Stimulated activated CD4-positive, alpha-beta T cell treated with anti-CD3 and anti-CD28 coated beads, Interleukin-15, amount 100 ng/mL, for 48 hours (primary cell): Measurements from ENCODE around the gene ARAP2.

Experiments used
- DNase-seq, 2 donors: peaks; one replicate each; pipeline ENCODE4 v3.0.0-alpha.2; 2020; ENCODE audit warnings: low read depth in 2 of 2

ARAP2 gene

DNA sequence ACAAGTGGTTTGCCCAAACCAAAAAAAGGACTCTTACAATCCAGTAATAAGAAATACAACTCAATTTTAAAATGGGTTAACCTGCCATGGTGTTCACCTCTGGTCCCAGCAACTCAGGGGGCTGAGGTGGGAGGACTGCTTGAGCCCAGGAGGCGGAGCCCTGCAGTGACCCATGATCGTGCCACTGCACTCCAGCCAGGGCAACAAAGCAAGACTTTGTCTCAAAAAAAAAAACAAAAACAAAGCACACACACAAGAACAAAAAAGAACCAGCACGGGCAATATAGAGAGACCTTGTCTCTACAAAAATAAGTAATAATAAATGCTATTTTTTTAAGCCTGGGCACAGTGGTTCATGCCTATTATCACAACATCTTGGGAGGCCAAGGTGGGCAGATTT, 28.7 kb downstream of the ARAP2 start:
- DNase-seq: no peak

DNA sequence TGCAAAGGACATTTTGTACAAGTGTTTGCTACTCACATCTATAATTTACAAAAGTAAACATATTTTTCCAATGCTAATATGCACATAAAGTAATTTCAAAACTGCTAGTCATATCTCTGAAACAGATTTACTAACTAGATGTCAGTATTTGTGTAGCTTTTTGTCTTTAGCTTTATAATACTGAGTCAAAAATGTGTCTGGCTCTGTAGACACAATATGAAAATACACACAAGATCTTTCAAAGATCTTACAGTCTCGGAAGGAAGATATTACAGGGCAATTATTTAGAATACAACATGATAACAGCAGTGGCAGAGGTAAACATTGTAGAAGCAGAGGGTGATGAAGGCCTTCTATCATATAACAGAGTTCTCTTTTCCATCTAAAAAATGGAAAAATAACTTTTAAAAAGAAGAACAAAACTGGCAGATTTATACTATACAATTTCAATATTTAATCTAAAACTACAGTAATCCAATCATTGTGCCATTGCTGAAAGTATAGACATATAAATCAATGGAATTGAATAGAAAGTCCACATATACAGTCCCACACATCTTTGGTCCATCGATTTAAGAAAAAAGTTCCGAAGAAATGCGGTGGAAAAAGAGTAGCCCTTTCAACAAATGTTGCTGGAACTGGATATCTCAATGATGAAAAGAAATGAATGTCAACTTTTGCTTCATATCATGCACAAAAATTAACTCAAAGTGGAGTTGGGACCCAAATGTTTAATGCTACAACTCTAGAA, 29.4 kb downstream of the ARAP2 start:
- no peak for DNase-seq

- no peak for DNase-seq
Observed at GRCh38 chr4:36213977-36214376, 30.3 kb downstream of the ARAP2 start.

DNA sequence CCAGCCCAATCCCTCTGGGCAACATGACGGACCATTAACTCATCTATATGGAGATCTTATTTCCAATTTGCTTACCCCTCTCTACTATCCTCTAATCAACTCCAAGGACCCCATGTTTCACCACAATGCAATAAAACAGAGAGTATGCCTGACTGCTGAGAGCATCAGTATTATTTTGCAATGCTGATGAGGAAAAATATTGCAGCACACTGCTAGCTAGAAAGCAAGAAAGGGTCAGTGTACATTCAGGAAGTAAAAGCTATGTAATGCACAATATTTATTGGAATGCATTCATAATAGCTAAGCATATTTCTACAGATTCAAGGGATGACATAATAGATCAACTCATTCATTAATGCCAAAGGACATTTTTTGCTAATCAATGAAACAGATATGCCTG, 33.2 kb downstream of the ARAP2 start:
- no peak for DNase-seq

DNA sequence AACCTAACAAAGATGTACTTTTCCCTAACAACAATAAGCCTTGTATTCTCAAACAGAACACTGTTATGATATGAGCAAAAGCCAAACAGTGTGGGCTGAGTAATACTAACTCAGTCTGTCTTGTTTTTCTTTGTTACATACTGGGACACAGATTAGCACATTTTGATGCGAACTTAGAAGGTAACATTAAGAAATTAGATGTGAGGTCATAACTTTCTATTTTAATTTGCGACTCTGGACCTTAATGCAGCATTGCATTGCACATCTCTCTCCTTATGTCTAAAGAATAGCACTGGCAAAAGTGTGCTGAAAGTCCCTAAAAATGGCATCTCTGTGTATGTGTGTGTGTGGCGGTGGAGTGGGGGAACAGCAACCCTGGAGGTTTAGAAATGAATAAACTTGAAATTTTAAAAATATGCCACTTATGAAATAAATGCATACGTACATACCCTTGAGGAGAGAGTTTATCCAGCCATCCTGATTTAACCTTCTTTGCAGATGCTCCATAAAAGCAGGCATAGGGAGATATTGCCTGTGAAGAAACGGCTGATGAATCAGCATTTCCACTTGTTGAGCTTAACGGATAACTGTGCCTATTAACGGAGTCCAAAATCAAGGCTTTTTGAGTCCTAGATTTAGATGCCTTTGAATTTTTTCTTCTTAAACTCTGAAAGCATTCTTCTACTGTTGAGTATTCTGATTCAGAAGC, 34.2 kb downstream of the ARAP2 start:
- no peak for DNase-seq

DNA sequence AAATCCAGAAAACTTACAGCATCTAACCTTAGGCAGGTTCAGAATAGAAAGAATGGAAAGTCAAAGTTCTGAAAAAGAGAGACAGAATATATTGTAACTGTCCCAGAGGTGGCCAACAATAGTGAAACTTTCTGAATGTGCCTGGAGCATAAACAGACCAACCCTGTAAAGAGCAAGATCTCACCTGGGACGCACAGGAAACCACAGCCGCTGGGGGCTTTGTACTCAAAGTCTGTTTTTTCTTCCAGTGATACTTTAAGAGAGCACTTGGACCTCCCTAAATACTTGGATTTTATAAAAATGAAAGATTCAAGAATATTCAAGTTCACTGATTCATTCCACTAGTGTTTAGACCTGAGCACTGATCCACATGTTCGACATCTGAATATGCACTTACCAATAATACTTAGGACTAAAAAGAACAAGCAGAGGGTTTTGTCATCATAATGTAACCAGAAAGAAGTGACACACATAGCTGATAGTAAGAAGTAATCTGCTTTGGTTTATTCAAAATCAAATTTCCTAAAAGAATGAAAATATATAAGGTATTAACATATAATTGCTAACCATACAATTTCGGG, 35.3 kb downstream of the ARAP2 start:
- no peak for DNase-seq

- no peak for DNase-seq
Observed at GRCh38 chr4:36207831-36208520, 36.3 kb downstream of the ARAP2 start.

DNA sequence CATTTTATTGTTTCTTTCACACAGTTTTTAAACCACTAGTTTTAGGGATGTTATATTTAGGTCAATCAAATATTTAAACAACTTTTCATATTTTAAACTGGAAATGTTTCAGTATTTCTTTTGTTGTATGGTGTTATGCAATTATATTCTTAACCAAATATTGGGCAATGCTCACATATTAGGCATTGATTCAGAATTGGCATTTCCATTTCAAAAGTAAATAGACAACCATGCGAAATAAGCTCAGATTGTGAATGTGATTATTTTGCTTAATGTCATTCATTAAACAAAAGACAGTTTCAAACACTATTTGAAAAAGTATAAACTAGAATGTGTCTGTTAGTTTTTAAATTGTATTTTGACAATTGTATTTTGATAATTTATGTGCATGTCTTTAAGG, 36.9 kb downstream of the ARAP2 start:
- no peak for DNase-seq

DNA sequence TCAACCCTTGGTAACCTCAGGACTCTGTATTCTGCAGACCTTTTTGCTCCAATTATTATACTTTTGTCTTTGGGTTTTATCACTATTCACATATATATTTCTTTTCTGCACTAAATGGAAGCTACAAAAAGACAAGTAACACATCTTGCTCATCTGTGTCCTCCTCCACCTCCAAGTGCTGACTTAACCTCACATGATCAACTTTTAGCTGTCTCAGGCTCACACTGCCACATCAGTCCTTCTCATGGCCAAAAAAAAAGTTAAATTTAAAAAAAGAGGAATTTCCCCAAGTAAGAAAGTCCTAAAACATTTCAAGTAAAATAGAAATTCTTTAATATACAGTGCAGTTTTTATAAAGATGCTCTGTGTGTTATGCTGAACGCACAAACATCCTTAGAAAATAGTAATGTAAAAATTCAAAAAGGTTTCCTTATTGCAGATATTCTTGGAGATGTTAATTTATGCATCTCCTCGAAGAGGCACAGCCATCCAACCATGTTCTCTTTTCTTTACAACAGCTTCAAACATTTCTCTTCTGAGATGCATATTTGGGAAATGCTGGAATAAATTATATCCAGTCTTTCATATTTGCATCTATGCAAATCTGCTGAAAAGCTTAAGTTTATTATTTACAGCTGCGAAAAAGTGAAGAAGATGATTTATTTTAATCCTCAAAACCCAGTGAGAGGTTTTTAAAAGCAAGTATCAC, 37.6 kb downstream of the ARAP2 start:
- DNase-seq: no peak

DNA sequence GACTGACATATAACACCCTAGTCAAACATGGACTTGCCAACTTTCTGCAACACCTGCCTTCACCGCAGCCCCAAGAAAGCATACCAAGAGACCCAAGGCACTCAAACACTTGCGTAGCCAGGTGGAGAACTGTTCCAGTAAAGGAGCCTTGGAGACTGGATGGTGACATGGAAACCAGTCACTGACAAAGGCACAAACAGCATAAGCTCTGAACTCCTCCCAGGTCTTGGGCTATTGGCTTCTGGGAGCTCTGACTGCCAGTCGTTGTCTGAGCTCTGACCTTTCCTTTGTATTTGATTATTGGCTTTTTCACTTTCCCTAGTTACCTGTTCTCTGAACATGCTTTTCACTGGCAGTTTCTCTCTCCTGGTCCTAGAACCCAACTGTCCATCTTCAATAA, 38.3 kb downstream of the ARAP2 start:
- DNase-seq: no peak

- no peak for DNase-seq
Observed at GRCh38 chr4:36198861-36199260, 45.5 kb downstream of the ARAP2 start.

DNA sequence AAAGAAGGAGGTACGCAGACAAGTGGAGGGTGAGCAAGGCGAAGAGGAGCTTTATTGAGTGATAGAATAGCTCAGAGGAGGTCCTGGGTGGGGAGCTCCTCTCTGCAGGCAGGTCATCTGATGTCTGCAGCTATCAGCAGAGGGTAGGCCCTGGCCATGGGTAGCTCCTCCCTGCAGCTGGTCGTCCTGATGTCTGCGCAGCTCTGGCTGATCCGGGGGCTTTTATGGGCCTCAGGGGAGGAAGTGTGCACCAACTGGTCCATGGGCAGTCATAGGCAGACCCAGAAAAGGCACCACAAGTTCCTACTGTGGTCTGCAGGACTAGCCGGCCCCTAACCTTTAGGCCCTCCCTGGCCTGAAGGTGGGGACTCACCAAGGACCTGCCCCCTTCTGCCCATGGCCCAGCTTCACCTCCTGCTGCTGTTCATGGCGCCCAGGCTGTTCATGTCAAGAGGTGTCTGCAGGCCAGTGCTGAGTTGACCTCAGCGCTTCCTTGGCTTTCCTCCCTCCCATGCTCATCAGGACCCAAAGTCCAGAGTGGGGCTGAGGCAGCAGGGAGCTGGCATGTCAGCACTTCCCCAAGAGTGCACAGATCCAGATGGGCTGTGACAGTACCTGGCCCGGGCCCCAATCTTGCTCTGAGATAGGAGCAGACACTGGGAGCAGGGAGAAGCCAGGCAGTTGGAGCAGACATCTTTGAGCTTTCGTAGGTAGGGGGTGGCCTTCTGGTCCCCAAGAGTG, 46.1 kb downstream of the ARAP2 start:
- DNase-seq: no peak

GRCh38 chr4:36197501-36197900, 46.8 kb downstream of the ARAP2 start:
- no peak for DNase-seq

GRCh38 chr4:36196145-36196913, 48.0 kb downstream of the ARAP2 start:
- DNase-seq: no peak

- no peak for DNase-seq
Observed at GRCh38 chr4:36192922-36193321, 51.4 kb downstream of the ARAP2 start.

DNA sequence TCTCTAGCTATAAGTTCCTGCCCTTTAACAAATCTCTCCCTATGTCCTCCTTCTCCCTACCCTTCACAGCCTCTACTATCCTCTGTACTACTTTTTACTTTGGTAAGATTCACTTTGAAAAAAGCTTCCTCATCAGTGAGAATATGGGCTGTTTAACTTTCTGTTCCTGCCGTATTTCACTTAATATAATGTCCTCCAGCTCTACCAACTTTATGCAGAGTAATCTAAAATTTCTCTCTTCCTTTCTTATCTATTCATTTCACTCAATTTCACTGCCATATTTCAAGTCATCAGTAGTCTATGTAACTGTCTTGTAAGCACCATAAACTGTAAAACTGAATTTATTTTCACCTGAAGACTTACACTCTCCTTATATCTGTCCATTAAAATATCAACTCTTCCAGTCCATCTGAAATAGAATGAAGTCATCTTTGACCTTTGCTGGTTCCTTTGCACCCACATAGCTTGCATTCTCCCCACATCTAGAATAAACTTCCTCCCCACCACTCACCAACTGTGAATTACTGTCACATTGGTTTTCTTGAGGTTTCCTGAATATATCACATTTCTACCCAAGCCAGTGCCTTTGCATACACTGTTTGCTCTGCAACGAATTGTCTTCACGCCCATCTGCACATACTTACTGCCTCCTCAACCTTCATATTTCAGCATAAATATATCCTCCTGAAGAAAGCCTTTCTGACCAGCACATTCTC, 54.6 kb downstream of the ARAP2 start:
- DNase-seq: no peak

GRCh38 chr4:36187723-36188333, 56.5 kb downstream of the ARAP2 start:
- no peak for DNase-seq

DNA sequence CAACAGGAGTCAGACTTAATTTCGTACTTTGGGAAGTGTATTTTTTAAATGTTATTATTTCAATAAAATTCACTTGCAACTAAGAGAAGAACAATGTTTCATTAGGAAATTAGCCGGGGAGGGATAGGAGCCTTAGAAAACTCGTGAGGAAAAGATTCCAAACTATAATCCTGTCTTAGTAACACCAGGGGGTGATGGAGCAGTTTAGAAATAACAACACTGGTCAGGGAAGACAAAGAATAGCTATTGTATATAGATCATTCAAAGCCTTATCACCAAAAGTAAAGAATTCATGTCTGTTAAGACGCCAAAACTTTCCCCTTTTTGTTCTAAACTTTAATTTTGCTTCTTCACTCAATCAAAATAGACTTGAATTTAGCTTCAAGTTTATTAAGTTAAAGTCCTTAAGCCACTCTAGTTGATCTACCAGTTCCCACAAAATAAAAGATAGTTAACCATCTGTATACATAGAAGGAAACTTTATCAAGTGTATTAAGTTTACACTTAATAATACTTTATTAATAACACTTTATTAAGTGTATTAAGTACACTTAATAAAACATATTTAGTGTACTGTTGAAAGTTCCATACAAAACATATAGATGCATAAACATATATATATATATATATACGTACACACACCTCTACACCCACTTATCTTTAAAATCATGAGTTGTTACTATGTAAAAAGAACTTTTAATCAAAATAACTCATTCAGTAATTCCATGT, 60.5 kb downstream of the ARAP2 start:
- DNase-seq: no peak

DNA sequence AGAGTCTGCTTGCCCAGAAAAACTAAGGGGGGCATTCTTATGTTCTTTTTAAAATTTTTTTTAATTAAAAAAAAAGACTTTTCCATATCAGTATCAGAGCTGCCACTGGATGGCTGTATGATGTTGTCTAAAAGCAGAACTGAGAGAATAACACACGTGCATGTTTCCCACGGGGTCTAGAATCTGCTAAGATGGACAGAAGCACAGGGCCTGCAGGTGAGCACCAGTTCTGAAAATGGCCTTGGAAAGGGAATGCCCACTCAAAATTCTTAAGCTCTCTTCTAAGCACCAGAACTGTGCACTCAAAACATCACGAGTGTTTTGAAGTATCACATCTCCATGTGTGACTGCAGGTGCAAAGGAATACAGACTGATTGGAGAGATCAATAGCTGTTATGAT, 61.1 kb downstream of the ARAP2 start:
- DNase-seq: no peak
